Measurements from ENCODE around the gene HDAC2.

HDAC2 gene

DNA sequence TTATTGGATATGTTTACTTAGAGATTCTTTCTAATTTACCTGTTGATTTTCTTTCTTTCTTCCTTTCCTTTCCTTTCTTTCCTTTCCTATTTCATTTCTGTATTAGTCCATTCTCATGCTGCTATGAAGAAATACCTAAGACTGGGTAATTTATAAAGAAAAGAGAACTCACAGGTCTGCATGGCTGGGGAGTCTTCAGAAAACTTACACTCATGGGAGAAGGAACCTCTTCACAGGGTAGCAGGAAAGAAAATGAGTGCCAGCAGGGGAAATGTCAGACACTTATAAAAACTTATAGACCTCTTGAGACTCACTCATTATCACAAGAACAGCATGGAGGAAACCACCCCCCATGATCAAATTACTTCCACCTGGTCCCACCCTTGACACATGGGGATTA is 40.8 kb downstream of the HDAC2 start:
- H3K4me1 ChIP-seq (ENCODE audit: low read length) = no peaks in the 10 kb centered on the region
- no peak for DNase-seq
- H3K4me3 ChIP-seq (ENCODE audit: low read length) = no peak overlapping the region
- no peaks in the 10 kb centered on the region for H3K9me2 ChIP-seq (replicated peaks; ENCODE audit: insufficient read depth, low read length)
- no peak overlapping the region for H3K4me2 ChIP-seq (ENCODE audit: low read depth, low read length)
- H3K27ac ChIP-seq (ENCODE audit: low read length) = no peak overlapping the region
- TF ChIP-seq, protein P1, sequence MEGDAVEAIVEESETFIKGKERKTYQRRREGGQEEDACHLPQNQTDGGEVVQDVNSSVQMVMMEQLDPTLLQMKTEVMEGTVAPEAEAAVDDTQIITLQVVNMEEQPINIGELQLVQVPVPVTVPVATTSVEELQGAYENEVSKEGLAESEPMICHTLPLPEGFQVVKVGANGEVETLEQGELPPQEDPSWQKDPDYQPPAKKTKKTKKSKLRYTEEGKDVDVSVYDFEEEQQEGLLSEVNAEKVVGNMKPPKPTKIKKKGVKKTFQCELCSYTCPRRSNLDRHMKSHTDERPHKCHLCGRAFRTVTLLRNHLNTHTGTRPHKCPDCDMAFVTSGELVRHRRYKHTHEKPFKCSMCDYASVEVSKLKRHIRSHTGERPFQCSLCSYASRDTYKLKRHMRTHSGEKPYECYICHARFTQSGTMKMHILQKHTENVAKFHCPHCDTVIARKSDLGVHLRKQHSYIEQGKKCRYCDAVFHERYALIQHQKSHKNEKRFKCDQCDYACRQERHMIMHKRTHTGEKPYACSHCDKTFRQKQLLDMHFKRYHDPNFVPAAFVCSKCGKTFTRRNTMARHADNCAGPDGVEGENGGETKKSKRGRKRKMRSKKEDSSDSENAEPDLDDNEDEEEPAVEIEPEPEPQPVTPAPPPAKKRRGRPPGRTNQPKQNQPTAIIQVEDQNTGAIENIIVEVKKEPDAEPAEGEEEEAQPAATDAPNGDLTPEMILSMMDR (IDR thresholded peaks at IDR 0.05; ENCODE audit: low read length) = no peak
- TF ChIP-seq EZH2phosphoT487 (IDR thresholded peaks at IDR 0.05; ENCODE audit: low read length) (no peak), EZH2 (optimal IDR thresholded peaks at IDR 0.05; ENCODE audit: low read depth, low read length) (no peak)
- no peaks in the 10 kb centered on the region for H3K27me3 ChIP-seq (replicated peaks; ENCODE audit: insufficient read depth, low read length)
- no peaks in the 10 kb centered on the region for H3K9me3 ChIP-seq (replicated peaks; ENCODE audit: insufficient read depth, low read length)
- no peak overlapping the region for H3K9ac ChIP-seq (ENCODE audit: low read length)
- no peaks in the 10 kb centered on the region for H3F3A ChIP-seq (ENCODE audit: insufficient read depth, low read length)
- no peak overlapping the region for H2AFZ ChIP-seq (ENCODE audit: low read length)
- no peaks in the 10 kb centered on the region for H4K20me1 ChIP-seq (ENCODE audit: insufficient read depth, low read length)
- no peaks in the 10 kb centered on the region for H3K36me3 ChIP-seq (replicated peaks; ENCODE audit: insufficient read depth, low read length)
- H3K79me2 ChIP-seq (ENCODE audit: low read length) = no peaks in the 10 kb centered on the region

DNA sequence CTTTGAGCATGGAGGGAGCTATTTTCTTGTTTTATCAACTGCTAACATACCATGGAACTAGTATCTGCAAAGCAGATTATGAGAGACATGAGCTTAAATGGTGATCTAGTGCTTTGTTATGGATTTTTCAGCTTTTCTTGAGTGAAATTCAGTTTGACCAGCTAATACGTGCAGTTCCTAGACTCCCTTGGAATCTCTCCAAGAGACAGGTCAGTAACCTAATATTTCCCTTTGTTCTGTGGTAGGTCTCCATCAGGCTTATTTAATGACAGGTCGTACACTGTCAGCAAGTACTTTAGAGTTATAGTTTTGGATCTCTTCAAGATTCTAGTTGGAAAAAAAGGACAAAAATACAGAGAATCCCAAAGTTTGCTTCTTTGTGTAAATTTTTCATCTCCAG is 43.9 kb downstream of the HDAC2 start:
- Histone ChIP-seq H4K20me1 (ENCODE audit: insufficient read depth, low read length) (no peaks in the 10 kb centered on the region), H3K4me1 (ENCODE audit: low read length) (no peaks in the 10 kb centered on the region), H3K4me3 (ENCODE audit: low read length) (no peak overlapping the region), H3F3A (ENCODE audit: insufficient read depth, low read length) (no peaks in the 10 kb centered on the region), H3K36me3 (replicated peaks; ENCODE audit: insufficient read depth, low read length) (no peaks in the 10 kb centered on the region), H2AFZ (ENCODE audit: low read length) (no peak overlapping the region), H3K27ac (ENCODE audit: low read length) (no peak overlapping the region), H3K4me2 (ENCODE audit: low read depth, low read length) (no peak overlapping the region), H3K79me2 (ENCODE audit: low read length) (no peaks in the 10 kb centered on the region), H3K9me2 (replicated peaks; ENCODE audit: insufficient read depth, low read length) (no peaks in the 10 kb centered on the region), H3K9ac (ENCODE audit: low read length) (no peak overlapping the region), H3K9me3 (replicated peaks; ENCODE audit: insufficient read depth, low read length) (no peaks in the 10 kb centered on the region), H3K27me3 (replicated peaks; ENCODE audit: insufficient read depth, low read length) (no peaks in the 10 kb centered on the region)
- no peak for DNase-seq
- no peak for TF ChIP-seq EZH2phosphoT487 (IDR thresholded peaks at IDR 0.05; ENCODE audit: low read length)
- no peak for TF ChIP-seq EZH2 (optimal IDR thresholded peaks at IDR 0.05; ENCODE audit: low read depth, low read length)
- TF ChIP-seq, protein P1 (IDR thresholded peaks at IDR 0.05; ENCODE audit: low read length) = no peak

DNA sequence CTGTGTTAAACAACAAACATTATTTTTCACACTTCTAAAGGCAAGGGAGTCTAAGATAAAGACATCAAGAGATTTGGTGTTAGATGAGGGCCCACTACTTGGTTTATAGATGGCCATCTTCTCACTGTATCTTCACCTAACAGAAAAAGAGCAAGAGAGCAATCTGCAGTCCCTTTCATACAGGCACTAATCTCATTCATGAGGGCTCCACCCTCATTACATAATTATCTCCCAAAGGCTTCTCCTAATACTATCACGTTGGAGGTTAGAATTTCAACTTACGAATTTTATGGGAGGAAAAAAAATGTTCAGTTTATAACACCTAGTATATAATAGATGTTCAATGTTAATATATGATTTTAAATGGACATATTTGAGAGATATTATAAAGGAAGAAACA is 45.6 kb downstream of the HDAC2 start:
- Histone ChIP-seq H3K4me2 (ENCODE audit: low read depth, low read length) (no peak overlapping the region), H3K4me3 (ENCODE audit: low read length) (no peak overlapping the region), H3K9me2 (replicated peaks; ENCODE audit: insufficient read depth, low read length) (no peaks in the 10 kb centered on the region), H3K79me2 (ENCODE audit: low read length) (no peaks in the 10 kb centered on the region), H3K36me3 (replicated peaks; ENCODE audit: insufficient read depth, low read length) (no peaks in the 10 kb centered on the region), H3F3A (ENCODE audit: insufficient read depth, low read length) (no peaks in the 10 kb centered on the region), H3K27me3 (replicated peaks; ENCODE audit: insufficient read depth, low read length) (no peaks in the 10 kb centered on the region), H4K20me1 (ENCODE audit: insufficient read depth, low read length) (no peaks in the 10 kb centered on the region), H3K27ac (ENCODE audit: low read length) (no peak overlapping the region), H3K9me3 (replicated peaks; ENCODE audit: insufficient read depth, low read length) (no peaks in the 10 kb centered on the region), H3K4me1 (ENCODE audit: low read length) (peaks cover 10% of the 10 kb centered on the region; the same call in 1 of the 2 replicates), H3K9ac (ENCODE audit: low read length) (no peak overlapping the region), H2AFZ (ENCODE audit: low read length) (no peak overlapping the region)
- TF ChIP-seq, protein P1 (IDR thresholded peaks at IDR 0.05; ENCODE audit: low read length) = no peak
- TF ChIP-seq EZH2phosphoT487 (IDR thresholded peaks at IDR 0.05; ENCODE audit: low read length) = no peak
- DNase-seq = no peak

All from MM.1S (cell line).